HEK293T (cell line): Measurements from ENCODE around the gene SBNO1.

ENCODE experiments used
- CTCF ChIA-PET: fragments of 350-600 bp; formaldehyde crosslinking; extraction: SDS; loops from one replicate; lab custom pipeline; 2021; ENCODE audit warnings: antibody characterized with exemption, inconsistent platforms; lab: Yijun Ruan, JAX
- POLR2A ChIA-PET: fragments of 350-600 bp; formaldehyde crosslinking; extraction: SDS; loops from one replicate; lab custom pipeline; 2020; ENCODE audit warnings: antibody characterized with exemption, inconsistent platforms; lab: Yijun Ruan, JAX
- DNase-seq: peaks from one replicate; pipeline ENCODE4 v3.0.0; 2012; ENCODE audit warnings: mixed read lengths; ENCODE audit errors: extremely low spot score
- ARNT ChIP-seq: fragments of 450-650 bp; IDR thresholded peaks from 2 replicates; pipeline ENCODE4 v1.6.1; 2017; ENCODE audit warnings: mild to moderate bottlenecking
- BHLHE40 ChIP-seq: fragments of 450-650 bp; IDR thresholded peaks from 2 replicates; pipeline ENCODE4 v1.6.1; 2016; ENCODE audit warnings: mild to moderate bottlenecking, moderate library complexity, borderline replicate concordance
- CTBP1 ChIP-seq: fragments of 450-650 bp; IDR thresholded peaks from 2 replicates; pipeline ENCODE4 v1.6.1; 2016; ENCODE audit warnings: borderline replicate concordance
- ELF4 ChIP-seq: fragments of 450-650 bp; IDR thresholded peaks from 2 replicates; pipeline ENCODE4 v1.6.1; 2017; ENCODE audit warnings: antibody characterized with exemption
- FOXA1 ChIP-seq: fragments of 450-650 bp; IDR thresholded peaks from 2 replicates; pipeline ENCODE4 v1.6.1; 2016; ENCODE audit warnings: mild to moderate bottlenecking
- FOXK2 ChIP-seq: fragments of 450-650 bp; IDR thresholded peaks from 2 replicates; pipeline ENCODE4 v1.6.1; 2016; ENCODE audit warnings: mild to moderate bottlenecking
- FOXM1 ChIP-seq: fragments of 450-650 bp; IDR thresholded peaks from 2 replicates; pipeline ENCODE4 v1.6.1; 2017; ENCODE audit warnings: mild to moderate bottlenecking, borderline replicate concordance
- HDGF ChIP-seq: fragments of 450-650 bp; IDR thresholded peaks from 2 replicates; pipeline ENCODE4 v1.6.1; 2017; ENCODE audit warnings: antibody characterized with exemption, borderline replicate concordance
- L3MBTL2 ChIP-seq: fragments of 450-650 bp; conservative IDR thresholded peaks from 2 replicates; pipeline ENCODE4 v1.6.1; 2016; ENCODE audit warnings: mild to moderate bottlenecking
- LEF1 ChIP-seq: fragments of 450-650 bp; IDR thresholded peaks from 2 replicates; pipeline ENCODE4 v1.6.1; 2017; ENCODE audit warnings: mild to moderate bottlenecking, borderline replicate concordance
- NFRKB ChIP-seq: fragments of 450-650 bp; IDR thresholded peaks from 2 replicates; pipeline ENCODE4 v1.6.1; 2016; ENCODE audit warnings: mild to moderate bottlenecking, moderate library complexity
- PKNOX1 ChIP-seq: fragments of 450-650 bp; IDR thresholded peaks from 2 replicates; pipeline ENCODE4 v1.6.1; 2016
- SP1 ChIP-seq: fragments of 450-650 bp; IDR thresholded peaks from 2 replicates; pipeline ENCODE4 v1.6.1; 2017
- SUZ12 ChIP-seq: fragments of 450-650 bp; IDR thresholded peaks from 2 replicates; pipeline ENCODE4 v1.6.1; 2016; ENCODE audit warnings: mild to moderate bottlenecking
- TARDBP ChIP-seq: fragments of 450-650 bp; IDR thresholded peaks from 2 replicates; pipeline ENCODE4 v1.6.1; 2016
- ZNF384 ChIP-seq: fragments of 450-650 bp; IDR thresholded peaks from 2 replicates; pipeline ENCODE4 v1.6.1; 2016

The SBNO1 gene

GRCh38 chr12:123396954-123397353, 32.3 kb upstream of the SBNO1 start:
- no peak for TF ChIP-seq LEF1
- no peak for TF ChIP-seq PKNOX1
- no peak for TF ChIP-seq ELF4
- TF ChIP-seq TARDBP, result no peak
- no peak for TF ChIP-seq HDGF
- TF ChIP-seq L3MBTL2, result no peak
- no peak for TF ChIP-seq ARNT
- no peak for TF ChIP-seq SUZ12
- TF ChIP-seq CTBP1, result no peak
- TF ChIP-seq FOXA1, result no peak
- no peak for TF ChIP-seq BHLHE40
- TF ChIP-seq SP1, result no peak
- no peak for TF ChIP-seq FOXM1
- no peak for TF ChIP-seq NFRKB
- CTCF ChIA-PET, result no interaction called here
- no peak for DNase-seq
- POLR2A ChIA-PET, result no interaction called here

GRCh38 chr12:123396543-123396942, 31.9 kb upstream of the SBNO1 start:
- ChIA-PET CTCF (no interaction called here), POLR2A (no interaction called here)
- no peak for DNase-seq
- no peak for TF ChIP-seq TARDBP
- TF ChIP-seq BHLHE40, result no peak
- no peak for TF ChIP-seq FOXK2
- TF ChIP-seq CTBP1, result no peak
- TF ChIP-seq SUZ12, result no peak
- TF ChIP-seq ARNT, result no peak
- no peak for TF ChIP-seq ELF4
- TF ChIP-seq ZNF384, result no peak
- no peak for TF ChIP-seq FOXA1
- TF ChIP-seq L3MBTL2, result no peak
- no peak for TF ChIP-seq HDGF
- TF ChIP-seq NFRKB, result no peak
- no peak for TF ChIP-seq FOXM1

GRCh38 chr12:123395236-123395635, 30.6 kb upstream of the SBNO1 start:
- CTCF ChIA-PET, result no interaction called here
- DNase-seq, result no peak
- TF ChIP-seq CTBP1 (no peak), SUZ12 (no peak), PKNOX1 (no peak), NFRKB (no peak), FOXA1 (no peak), FOXK2 (no peak), LEF1 (no peak), ZNF384 (no peak), BHLHE40 (no peak), FOXM1 (no peak), SP1 (no peak), HDGF (no peak), TARDBP (no peak), L3MBTL2 (no peak), ARNT (no peak), ELF4 (no peak)
- POLR2A ChIA-PET, result interaction anchor here (1.1 kb wide), 1 partner anchor 30 kb away, joined by 3 read pairs; the partner anchor contains the start of gene SBNO1

GRCh38 chr12:123393747-123394146, 29.1 kb upstream of the SBNO1 start:
- ChIA-PET CTCF (no interaction called here), POLR2A (no interaction called here)
- no peak for TF ChIP-seq FOXK2
- TF ChIP-seq BHLHE40, result no peak
- TF ChIP-seq HDGF, result no peak
- TF ChIP-seq PKNOX1, result no peak
- DNase-seq, result no peak

GRCh38 chr12:123391546-123392343, 27.1 kb upstream of the SBNO1 start:
- no peak for DNase-seq
- no peak for TF ChIP-seq LEF1
- CTCF ChIA-PET, result no interaction called here
- POLR2A ChIA-PET, result no interaction called here

GRCh38 chr12:123390498-123391426, 26.1 kb upstream of the SBNO1 start:
- TF ChIP-seq NFRKB (no peak), CTBP1 (no peak), SP1 (no peak), LEF1 (no peak), FOXK2 (no peak), BHLHE40 (no peak), L3MBTL2 (no peak), ZNF384 (no peak), HDGF (no peak), SUZ12 (no peak), TARDBP (no peak), FOXA1 (no peak), ARNT (no peak), FOXM1 (no peak), PKNOX1 (no peak), ELF4 (no peak)
- CTCF ChIA-PET, result no interaction called here
- DNase-seq, result no peak
- POLR2A ChIA-PET, result no interaction called here
